Measurements from ENCODE around the gene PTPN1. TPM values are rescaled to one million over a fixed set of nuclear protein-coding genes. Genes with fewer than 3 reads are reported as not detected.

Gene PTPN1
- total and polyA plus RNA-seq, 4 donors: 5.8 to 10.6 (median 9.7) TPM

DNA sequence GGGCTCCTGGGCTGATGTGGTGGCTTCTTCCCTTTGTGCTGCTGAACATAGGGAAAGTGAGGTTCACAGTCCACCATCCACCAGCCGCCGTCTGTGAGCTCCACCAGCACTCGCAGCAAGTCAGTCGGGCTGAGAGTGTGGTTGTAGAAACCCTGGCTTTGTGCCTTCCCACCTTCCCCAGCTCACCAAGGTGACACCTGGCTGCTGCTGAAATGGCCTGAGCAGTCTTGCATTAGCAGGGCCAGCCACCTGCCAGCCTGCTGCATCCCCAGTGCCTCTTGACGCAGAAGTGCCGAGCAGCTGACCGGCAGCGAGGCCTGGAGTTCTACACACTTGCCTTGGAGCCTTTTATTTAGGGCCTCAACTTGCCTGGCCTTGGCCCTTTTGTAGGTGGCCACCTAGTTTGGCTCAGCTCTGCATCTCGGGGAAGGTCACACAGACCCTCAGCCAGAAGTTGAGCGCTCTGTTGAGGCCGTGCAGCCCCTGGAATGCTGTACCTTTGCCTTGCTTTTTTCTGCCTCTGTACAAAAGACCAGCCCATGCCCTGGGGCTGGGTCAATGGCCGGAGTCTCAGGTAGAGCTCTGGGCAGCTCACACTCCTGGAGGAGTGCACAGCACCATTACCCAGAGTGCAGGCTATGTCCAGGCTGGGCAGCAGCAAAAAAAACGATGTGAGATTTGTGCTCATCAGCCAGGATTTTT is 76.5 kb downstream of the PTPN1 start:
- DNase-seq (ENCODE audit: low spot score): no peak
- 95% methylated on average over 13 of the region's 13 CpGs for WGBS

DNA sequence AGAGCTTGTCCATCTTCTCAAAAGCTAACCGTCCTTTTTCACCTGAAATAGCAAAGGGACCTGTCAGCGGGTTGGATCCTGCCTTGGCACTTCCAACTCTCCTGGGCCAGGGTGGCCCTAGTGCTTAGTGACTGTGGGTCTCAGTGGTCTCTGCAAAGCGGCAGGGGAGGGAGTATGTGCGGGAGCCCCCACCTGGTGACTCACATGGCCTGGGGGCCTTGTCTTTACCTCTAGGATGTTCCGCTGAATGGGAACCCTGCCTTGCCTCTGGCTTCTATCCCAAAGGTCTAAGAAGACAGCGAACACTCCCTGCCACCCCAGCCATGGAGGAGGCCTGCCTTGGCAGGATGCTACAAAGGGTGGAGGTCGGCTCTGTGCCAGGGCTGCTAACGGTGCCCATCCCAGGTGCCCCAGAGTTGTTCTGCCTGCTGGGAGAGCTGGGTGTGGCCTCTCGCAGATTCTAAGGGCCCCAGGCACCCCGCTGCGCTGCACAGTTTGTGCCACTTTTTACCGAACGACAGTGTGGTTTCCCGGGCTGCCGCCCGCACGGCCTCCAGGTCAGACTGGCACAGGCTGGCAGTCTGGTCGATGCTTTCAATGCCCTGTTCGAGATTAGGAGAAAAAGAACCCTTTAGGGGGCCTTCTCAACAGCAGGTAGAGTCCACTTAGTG is 77.2 kb downstream of the PTPN1 start:
- no peaks in the 10 kb centered on the region for H3K27me3 ChIP-seq (ENCODE audit: control insufficient read depth in 4 of 4, insufficient read depth in 4 of 4, low read length in 3 of 4)
- no peak for DNase-seq (ENCODE audit: low spot score)
- no peaks in the 10 kb centered on the region for H3K9me3 ChIP-seq (ENCODE audit: control insufficient read depth in 4 of 4, low read length in 3 of 4)
- H3K4me3 ChIP-seq (ENCODE audit: low read depth in 1 of 3, low read length in 3 of 3): no peak overlapping the region
- no peak overlapping the region for H3K9ac ChIP-seq (ENCODE audit: low read depth in 1 of 2, low read length in 2 of 2)
- peaks cover 0 to 29% (median 23%) of the 10 kb centered on the region in 4 donors for H3K36me3 ChIP-seq (ENCODE audit: control insufficient read depth in 4 of 4, insufficient read depth in 3 of 4, low read depth in 1 of 4, low read length in 3 of 4)
- no peak overlapping the region for H3K27ac ChIP-seq (ENCODE audit: low read depth in 1 of 2, low read length in 2 of 2)
- 89% methylated on average over 19 of the region's 19 CpGs for WGBS
- H3K4me1 ChIP-seq (ENCODE audit: control insufficient read depth in 4 of 4, insufficient read depth in 4 of 4, low read length in 3 of 4): peaks cover 2 to 6% (median 5%) of the 10 kb centered on the region in 4 donors
- TF ChIP-seq MAX (IDR thresholded peaks at IDR 0.05) (no peak), RXRA (IDR thresholded peaks at IDR 0.05) (no peak), CTCF (IDR thresholded peaks at IDR 0.05; ENCODE audit: low read depth, low read length, missing input control) (no peak), EGR1 (IDR thresholded peaks at IDR 0.05; ENCODE audit: low read depth in 2 of 2) (no peak), HNF4G (IDR thresholded peaks at IDR 0.05) (no peak), HNF4A (conservative IDR thresholded peaks at IDR 0.05) (no peak), YY1 (IDR thresholded peaks at IDR 0.05) (no peak), RAD21 (IDR thresholded peaks at IDR 0.05) (no peak), SP1 (IDR thresholded peaks at IDR 0.05) (no peak), FOXA2 (IDR thresholded peaks at IDR 0.05) (no peak), GABPA (IDR thresholded peaks at IDR 0.05 in 1 of 2, conservative IDR thresholded peaks at IDR 0.05 in 1 of 2) (no peak)

More for the DNA sequence above, 76.5 kb downstream of the PTPN1 start:
- H3K4me3 ChIP-seq (ENCODE audit: low read depth in 1 of 3, low read length in 3 of 3): no peak overlapping the region
- H3K27ac ChIP-seq (ENCODE audit: low read depth in 1 of 2, low read length in 2 of 2): no peak overlapping the region
- no peaks in the 10 kb centered on the region for H3K27me3 ChIP-seq (ENCODE audit: control insufficient read depth in 4 of 4, insufficient read depth in 4 of 4, low read length in 3 of 4)
- peaks cover 0 to under 1% (median 0%) of the 10 kb centered on the region in 4 donors for H3K4me1 ChIP-seq (ENCODE audit: control insufficient read depth in 4 of 4, insufficient read depth in 4 of 4, low read length in 3 of 4)
- H3K36me3 ChIP-seq (ENCODE audit: control insufficient read depth in 4 of 4, insufficient read depth in 3 of 4, low read depth in 1 of 4, low read length in 3 of 4): peaks cover 0 to 34% (median 26%) of the 10 kb centered on the region in 4 donors
- no peak overlapping the region for H3K9ac ChIP-seq (ENCODE audit: low read depth in 1 of 2, low read length in 2 of 2)
- TF ChIP-seq RAD21 (IDR thresholded peaks at IDR 0.05) (no peak), EGR1 (IDR thresholded peaks at IDR 0.05; ENCODE audit: low read depth in 2 of 2) (no peak), TAF1 (conservative IDR thresholded peaks at IDR 0.05) (no peak), FOXA2 (IDR thresholded peaks at IDR 0.05) (no peak), CTCF (IDR thresholded peaks at IDR 0.05; ENCODE audit: low read depth, low read length, missing input control) (no peak), JUND (IDR thresholded peaks at IDR 0.05) (no peak), NR2F2 (IDR thresholded peaks at IDR 0.05) (no peak), REST (IDR thresholded peaks at IDR 0.05) (no peak), RXRA (IDR thresholded peaks at IDR 0.05) (no peak), SP1 (IDR thresholded peaks at IDR 0.05) (no peak), HNF4A (conservative IDR thresholded peaks at IDR 0.05) (no peak)
- H3K9me3 ChIP-seq (ENCODE audit: control insufficient read depth in 4 of 4, low read length in 3 of 4): no peaks in the 10 kb centered on the region
